Trophoblast cell (in vitro differentiated cells and primary cell): ENCODE measurements around the gene CCDC102A.
"Not testable (repeated sequence)": the region's sequence is repeated elsewhere in the genome, so short reads cannot be mapped to it uniquely, and the experiment has no call there.

Experiments
- DNase-seq, 2 donors: peaks; one replicate each; pipeline ENCODE4 v3.0.0-alpha.2; 2016
- H2AFZ ChIP-seq: 2 replicates; pipeline ENCODE4 v1.6.1; 2013; ENCODE audit warnings: low read length, moderate library complexity, mild to moderate bottlenecking; ENCODE audit not compliant: insufficient read depth, poor library complexity
- H2AK5ac ChIP-seq: 2 replicates; pipeline ENCODE4 v1.6.1; 2013; ENCODE audit warnings: mild to moderate bottlenecking, low read length
- H2BK120ac ChIP-seq: 2 replicates; pipeline ENCODE4 v1.6.1; 2013; ENCODE audit warnings: low read length, mild to moderate bottlenecking, moderate library complexity; ENCODE audit not compliant: insufficient read depth, poor library complexity
- H2BK12ac ChIP-seq: 2 replicates; pipeline ENCODE4 v1.6.1; 2013; ENCODE audit warnings: mild to moderate bottlenecking, low read length, moderate library complexity
- H2BK5ac ChIP-seq: 2 replicates; pipeline ENCODE4 v1.6.1; 2013; ENCODE audit warnings: low read length, low read depth, moderate library complexity, mild to moderate bottlenecking; ENCODE audit not compliant: poor library complexity
- H3K14ac ChIP-seq: 2 replicates; pipeline ENCODE4 v1.6.1; 2013; ENCODE audit warnings: mild to moderate bottlenecking, low read length
- H3K18ac ChIP-seq: 2 replicates; pipeline ENCODE4 v1.6.1; 2013; ENCODE audit warnings: mild to moderate bottlenecking, low read length
- H3K23ac ChIP-seq: 2 replicates; pipeline ENCODE4 v1.6.1; 2013; ENCODE audit warnings: low read length
- H3K27ac ChIP-seq: 2 replicates; pipeline ENCODE4 v1.5.1; 2013; ENCODE audit warnings: low read depth, mild to moderate bottlenecking, inconsistent platforms, low read length, moderate library complexity
- H3K27me3 ChIP-seq: 2 replicates; pipeline ENCODE4 v1.6.1; 2013; ENCODE audit warnings: inconsistent platforms, mild to moderate bottlenecking, low read length, moderate library complexity; ENCODE audit not compliant: insufficient read depth
- H3K36me3 ChIP-seq, 2 experiments: 1 replicate in 1 of 2; 2 replicates in 1 of 2; pipeline ENCODE4 v1.6.1; 2013; ENCODE audit warnings: low read length in 2 of 2, mild to moderate bottlenecking in 2 of 2, moderate library complexity in 1 of 2; ENCODE audit not compliant: insufficient read depth in 2 of 2, control insufficient read depth in 1 of 2
- H3K4ac ChIP-seq: 2 replicates; pipeline ENCODE4 v1.6.1; 2013; ENCODE audit warnings: low read depth, mild to moderate bottlenecking, low read length, moderate library complexity
- H3K4me1 ChIP-seq, 2 experiments: 1 replicate in 1 of 2; 2 replicates in 1 of 2; pipeline ENCODE4 v1.6.1; 2013; ENCODE audit warnings: low read length in 2 of 2, mild to moderate bottlenecking in 2 of 2, moderate library complexity in 1 of 2; ENCODE audit not compliant: insufficient read depth in 2 of 2, control insufficient read depth in 1 of 2
- H3K4me2 ChIP-seq: 2 replicates; pipeline ENCODE4 v1.6.1; 2013; ENCODE audit warnings: inconsistent platforms, mild to moderate bottlenecking, low read length, moderate library complexity
- H3K4me3 ChIP-seq: 2 replicates; pipeline ENCODE4 v1.5.1; 2013; ENCODE audit warnings: mild to moderate bottlenecking, low read depth, low read length, inconsistent platforms
- H3K79me1 ChIP-seq: one replicate; pipeline ENCODE4 v1.6.1; 2013; ENCODE audit warnings: low read length
- H3K79me2 ChIP-seq: 2 replicates; pipeline ENCODE4 v1.6.1; 2013; ENCODE audit warnings: low read length, mild to moderate bottlenecking; ENCODE audit not compliant: control insufficient read depth, insufficient read depth, poor library complexity
- H3K9ac ChIP-seq: 2 replicates; pipeline ENCODE4 v1.6.1; 2013; ENCODE audit warnings: mild to moderate bottlenecking, low read length
- H3K9me3 ChIP-seq: 2 replicates; pipeline ENCODE4 v1.6.1; 2013; ENCODE audit warnings: low read depth, mild to moderate bottlenecking, control low read depth, inconsistent platforms, low read length; ENCODE audit not compliant: insufficient read depth
- H4K12ac ChIP-seq: 2 replicates; pipeline ENCODE4 v1.6.1; 2013; ENCODE audit warnings: low read depth, mild to moderate bottlenecking, low read length, moderate library complexity
- H4K8ac ChIP-seq: 2 replicates; pipeline ENCODE4 v1.6.1; 2013; ENCODE audit warnings: low read depth, mild to moderate bottlenecking, low read length, moderate library complexity
- H4K91ac ChIP-seq: one replicate; pipeline ENCODE4 v1.6.1; 2013; ENCODE audit warnings: low read depth, mild to moderate bottlenecking, low read length, moderate library complexity
- WGBS: extraction: QIAGEN DNeasy Blood & Tissue Kit; methylation state at CpG from one replicate; pipeline ENCODE4 v1.1.7; 2013; ENCODE audit warnings: missing lambda C conversion rate; ENCODE audit not compliant: insufficient read length, insufficient coverage; ENCODE audit errors: extremely low coverage; 5-methylcytosine and 5-hydroxymethylcytosine counted together

CCDC102A gene

DNA sequence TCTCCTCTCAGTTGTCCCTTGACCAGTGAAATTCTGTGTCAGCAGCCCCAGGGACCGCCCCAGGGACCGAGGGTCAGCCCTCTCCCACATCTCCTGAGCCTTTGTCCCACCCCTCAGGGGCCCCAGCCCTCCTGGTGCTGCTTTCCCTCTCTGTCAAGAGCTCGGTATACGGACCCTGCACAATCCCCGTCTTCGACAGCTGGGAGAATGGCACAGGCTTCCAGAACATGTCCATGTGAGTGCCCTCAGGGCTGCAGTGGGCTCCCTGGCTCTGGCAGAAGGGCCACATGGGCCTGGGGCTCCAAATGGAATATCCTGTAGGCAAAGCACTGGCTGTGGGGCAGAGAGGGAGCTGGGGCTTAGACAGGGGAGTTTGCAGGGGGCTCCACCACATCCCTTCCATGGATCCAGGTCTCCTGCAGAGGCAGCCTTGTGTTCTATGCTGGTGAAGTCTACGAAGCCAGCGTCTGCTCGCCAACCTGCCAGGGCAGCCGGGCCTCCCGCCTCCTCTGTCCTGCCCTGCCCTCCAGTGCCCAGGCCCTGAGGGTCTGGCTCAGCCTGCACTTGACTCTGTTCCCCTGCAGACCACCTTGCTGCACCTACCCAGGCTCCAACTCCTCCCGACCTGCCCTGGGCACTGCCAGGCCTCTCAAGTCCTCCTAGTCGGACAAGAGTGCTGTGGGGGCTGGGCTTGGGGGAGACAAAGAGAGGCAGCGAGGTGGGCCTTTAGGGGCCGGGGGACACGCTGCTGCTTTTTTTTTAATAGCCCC lies 34.1 kb upstream of the CCDC102A start:
- Histone ChIP-seq H3K79me2 (no peaks in the 10 kb centered on the region), H3K27me3 (no peaks in the 10 kb centered on the region), H3K27ac (no peak overlapping the region), H2BK12ac (no peak overlapping the region), H3K14ac (no peak overlapping the region), H3K23ac (no peak overlapping the region), H3K4ac (no peak overlapping the region), H4K91ac (no peak overlapping the region), H3K79me1 (no peaks in the 10 kb centered on the region), H3K4me2 (no peak overlapping the region), H3K4me3 (no peak overlapping the region), H2BK120ac (no peak overlapping the region), H3K36me3 (peaks cover 16 to 17% of the 10 kb centered on the region in 2 experiments), H3K4me1 (no peaks in the 10 kb centered on the region), H4K12ac (no peak overlapping the region), H4K8ac (no peak overlapping the region), H2AFZ (no peak overlapping the region), H3K9me3 (peaks cover 9% of the 10 kb centered on the region), H3K9ac (no peak overlapping the region), H3K18ac (no peak overlapping the region), H2AK5ac (no peak overlapping the region), H2BK5ac (no peak overlapping the region)
- no peak for DNase-seq
- WGBS, result no CpG with 5 or more reads among the region's 16 CpGs

DNA sequence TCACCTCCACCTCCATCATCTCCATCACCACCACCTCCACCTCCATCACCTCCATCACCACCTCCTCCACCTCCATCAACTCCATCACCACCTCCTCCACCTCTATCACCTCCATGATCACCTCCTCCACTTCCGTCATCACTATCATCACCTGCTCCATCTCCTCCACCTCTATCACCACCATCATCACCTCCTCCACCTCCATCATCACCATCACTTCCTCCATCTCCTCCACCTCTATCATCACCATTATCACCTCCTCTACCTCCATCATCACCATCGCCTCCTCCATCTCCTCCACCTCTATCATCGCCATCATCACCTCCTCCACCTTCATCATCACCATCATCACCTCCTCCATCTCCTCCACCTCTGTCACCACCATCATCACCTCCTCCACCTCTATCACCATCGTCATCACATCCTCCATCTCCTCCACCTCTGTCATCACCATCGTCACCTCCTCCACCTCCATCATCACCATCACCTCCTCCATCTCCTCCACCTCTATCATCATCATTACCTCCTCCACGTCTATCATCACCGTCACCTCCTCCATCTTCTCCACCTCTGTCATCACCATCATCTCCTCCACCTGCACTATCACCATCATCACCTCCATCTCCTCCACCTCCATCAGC lies 33.1 kb upstream of the CCDC102A start:
- no peaks in the 10 kb centered on the region for H3K4me1 ChIP-seq
- H4K12ac ChIP-seq, result no peak overlapping the region
- H3K9ac ChIP-seq, result no peak overlapping the region
- H3K4ac ChIP-seq, result no peak overlapping the region
- H3K79me1 ChIP-seq, result no peaks in the 10 kb centered on the region
- no peak overlapping the region for H2AK5ac ChIP-seq
- no peak overlapping the region for H2AFZ ChIP-seq
- DNase-seq, result no peak
- no peak overlapping the region for H3K23ac ChIP-seq
- no peaks in the 10 kb centered on the region for H3K79me2 ChIP-seq
- H4K8ac ChIP-seq, result no peak overlapping the region
- H3K9me3 ChIP-seq, result peaks cover 9% of the 10 kb centered on the region
- H3K18ac ChIP-seq, result no peak overlapping the region
- H4K91ac ChIP-seq, result no peak overlapping the region
- H2BK120ac ChIP-seq, result no peak overlapping the region
- no peak overlapping the region for H3K14ac ChIP-seq
- H3K27ac ChIP-seq, result no peak overlapping the region
- no peak overlapping the region for H2BK5ac ChIP-seq
- no peak overlapping the region for H2BK12ac ChIP-seq
- no peaks in the 10 kb centered on the region for H3K27me3 ChIP-seq
- peaks cover 16 to 17% of the 10 kb centered on the region in 2 experiments for H3K36me3 ChIP-seq
- WGBS, result 100% methylated on average over 5 of the region's 7 CpGs
- H3K4me3 ChIP-seq, result peak overlapping the region; percentile 38
- H3K4me2 ChIP-seq, result no peak overlapping the region

DNA sequence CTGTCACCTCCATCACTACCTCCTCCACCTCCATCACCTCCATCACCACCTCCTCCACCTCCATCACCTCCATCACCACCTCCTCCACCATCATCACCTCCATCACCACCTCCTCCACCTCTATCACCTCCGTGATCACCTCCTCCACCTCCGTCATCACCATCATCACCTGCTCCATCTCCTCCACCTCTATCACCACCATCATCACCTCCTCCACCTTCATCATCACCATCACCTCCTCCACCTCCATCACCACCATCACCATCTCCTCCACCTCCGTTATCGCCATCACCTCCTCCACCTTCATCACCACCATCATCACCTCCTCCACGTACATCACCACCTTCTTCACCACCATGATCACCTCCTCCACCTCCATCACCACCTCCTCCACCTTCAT lies 32.4 kb upstream of the CCDC102A start:
- not testable (repeated sequence) for H3K9ac ChIP-seq, H4K91ac ChIP-seq, H2BK12ac ChIP-seq, DNase-seq, H3K14ac ChIP-seq, H3K4me2 ChIP-seq, H3K4me3 ChIP-seq, H2BK5ac ChIP-seq, H3K27me3 ChIP-seq, H2AK5ac ChIP-seq, H3K23ac ChIP-seq, H2BK120ac ChIP-seq, H3K79me2 ChIP-seq, H3K79me1 ChIP-seq, H3K27ac ChIP-seq, H3K4me1 ChIP-seq, H3K18ac ChIP-seq, H4K12ac ChIP-seq, H2AFZ ChIP-seq, H4K8ac ChIP-seq, H3K9me3 ChIP-seq, H3K4ac ChIP-seq
- WGBS, result no CpG with 5 or more reads among the region's 5 CpGs
- H3K36me3 ChIP-seq, result peaks cover 16 to 17% of the 10 kb centered on the region in 2 experiments

DNA sequence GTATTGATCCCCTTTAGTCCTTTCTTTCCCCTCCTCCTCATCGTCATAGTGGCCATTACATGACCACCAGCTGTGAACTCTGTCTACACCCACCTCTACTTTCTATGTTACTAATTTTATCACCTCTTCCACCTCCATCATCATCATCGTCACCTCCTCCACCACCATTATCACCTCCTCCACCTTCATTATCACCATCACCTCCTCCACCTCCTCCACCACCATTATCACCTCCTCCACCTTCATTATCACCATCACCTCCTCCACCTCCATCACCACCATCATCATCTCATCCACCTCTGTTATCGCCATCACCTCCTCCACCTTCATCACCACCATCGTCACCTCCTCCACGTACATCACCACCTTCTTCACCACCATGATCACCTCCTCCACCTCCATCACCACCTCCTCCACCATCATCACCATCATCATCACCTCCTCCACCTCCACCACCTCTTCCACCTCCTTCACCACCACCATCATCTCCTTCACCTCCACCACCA lies 31.9 kb upstream of the CCDC102A start:
- H4K91ac ChIP-seq, result no peak overlapping the region

More for the DNA sequence above, 31.9 kb upstream of the CCDC102A start:
- H3K23ac ChIP-seq, result no peak overlapping the region
- no peak overlapping the region for H3K18ac ChIP-seq
- no peaks in the 10 kb centered on the region for H3K4me1 ChIP-seq
- H3K79me2 ChIP-seq, result no peaks in the 10 kb centered on the region
- no peak overlapping the region for H2BK12ac ChIP-seq
- DNase-seq, result no peak
- no peak overlapping the region for H2AK5ac ChIP-seq
- H3K79me1 ChIP-seq, result no peaks in the 10 kb centered on the region
- H2BK120ac ChIP-seq, result no peak overlapping the region
- H3K14ac ChIP-seq, result no peak overlapping the region
- H4K12ac ChIP-seq, result no peak overlapping the region
- no peak overlapping the region for H2BK5ac ChIP-seq
- no peaks in the 10 kb centered on the region for H3K27me3 ChIP-seq
- no peak overlapping the region for H3K4me2 ChIP-seq
- no peak overlapping the region for H2AFZ ChIP-seq
- peaks cover 9% of the 10 kb centered on the region for H3K9me3 ChIP-seq
- H3K4me3 ChIP-seq, result no peak overlapping the region
- peaks cover 16 to 17% of the 10 kb centered on the region in 2 experiments for H3K36me3 ChIP-seq
- no peak overlapping the region for H3K9ac ChIP-seq
- WGBS, result no CpG with 5 or more reads among the region's 5 CpGs
- no peak overlapping the region for H3K27ac ChIP-seq
- H3K4ac ChIP-seq, result no peak overlapping the region
- no peak overlapping the region for H4K8ac ChIP-seq
